Panc1 (cell line): ENCODE measurements around the gene PAIP1. TPM values are rescaled to one million over a fixed set of nuclear protein-coding genes. Genes with fewer than 3 reads are reported as not detected.

ENCODE experiments used
- ATAC-seq: fragments of 200-7000 bp; cut with Tn5 transposase; 2 replicates; pipeline ENCODE4 v1.9.1; 2020; ENCODE audit warnings: mild to moderate bottlenecking, moderate library complexity
- BruUV-seq: library from RNA; stranded (reverse); fragments of 400-500 nt; replicated peaks from 2 replicates; lab custom pipeline; 2021; lab: Mats Ljungman, UMichigan
- CTCF ChIA-PET: fragments of 300-600 bp; sonication (Branson Sonifier 250); formaldehyde crosslinking; loops from one replicate; lab custom pipeline; 2022; ENCODE audit warnings: antibody characterized with exemption; lab: Charles Lee
- POLR2A ChIA-PET: fragments of 300-600 bp; sonication (Branson Sonifier 250); formaldehyde crosslinking; loops from one replicate; lab custom pipeline; 2022; ENCODE audit warnings: antibody characterized with exemption; lab: Charles Lee
- DNase-seq: peaks from one replicate; pipeline ENCODE4 v3.0.0-alpha.2; 2010; ENCODE audit warnings: low read depth, low spot score
- H3K27ac ChIP-seq: 2 replicates; pipeline ENCODE4 v1.5.1; 2011; ENCODE audit warnings: mild to moderate bottlenecking, low read length, inconsistent platforms
- H3K27me3 ChIP-seq: fragments of 200-500 bp; sonication (Bioruptor generic); 2 replicates; pipeline ENCODE4 v1.6.0; 2014; ENCODE audit warnings: low read length, inconsistent platforms; ENCODE audit not compliant: control insufficient read depth, insufficient read depth
- H3K36me3 ChIP-seq: fragments of 200-500 bp; sonication (Bioruptor generic); 2 replicates; pipeline ENCODE4 v1.5.1; 2014; ENCODE audit warnings: inconsistent platforms, mild to moderate bottlenecking, low read length, moderate library complexity; ENCODE audit not compliant: control insufficient read depth, insufficient read depth
- H3K4me1 ChIP-seq: 2 replicates; pipeline ENCODE4 v1.5.1; 2011; ENCODE audit warnings: inconsistent platforms, mild to moderate bottlenecking, low read length, moderate library complexity; ENCODE audit not compliant: control insufficient read depth, insufficient read depth
- H3K4me3 ChIP-seq, 2 experiments: 2 replicates each; pipeline ENCODE4 v1.5.1; 2011 to 2012; ENCODE audit warnings: low read depth in 2 of 2, low read length in 2 of 2, mild to moderate bottlenecking in 2 of 2, inconsistent platforms in 1 of 2, moderate library complexity in 1 of 2
- H3K9me3 ChIP-seq: fragments of 200-500 bp; sonication (Bioruptor generic); 2 replicates; pipeline ENCODE4 v1.5.1; 2014; ENCODE audit warnings: low read depth, mild to moderate bottlenecking, inconsistent platforms, low read length, moderate library complexity; ENCODE audit not compliant: control insufficient read depth, insufficient read depth
- POLR2AphosphoS5 ChIP-seq: IDR thresholded peaks from 2 replicates; pipeline ENCODE4 v1.6.1; 2012; ENCODE audit warnings: mild to moderate bottlenecking, low read depth, low read length, moderate library complexity
- SIN3A ChIP-seq: IDR thresholded peaks from 2 replicates; pipeline ENCODE4 v1.6.1; 2012; ENCODE audit warnings: low read depth, mild to moderate bottlenecking, low read length, moderate library complexity, borderline replicate concordance; ENCODE audit not compliant: insufficient read depth
- TCF7L2 ChIP-seq: IDR thresholded peaks from 2 replicates; pipeline ENCODE4 v1.6.1; 2011; ENCODE audit warnings: mild to moderate bottlenecking, low read depth, low read length, inconsistent platforms
- in situ Hi-C: cut with HindIII; loops from 2 replicates; pipeline ENCODE4 v1.10.0; 2016; ENCODE audit warnings: low sequenced_read_pairs, low pct_unique_long_range_greater_than_20kb
- intact Hi-C: fragments of 100-400 bp; cut with micrococcal nuclease; formaldehyde crosslinking; loops from one replicate; pipeline ENCODE4 v1.10.0; 2022; ENCODE audit not compliant: unreplicated experiment
- total RNA-seq: library from RNA; stranded (reverse); gene quantifications from one replicate; pipeline ENCODE4 v1.2.1, GENCODE V29; 2021; ENCODE audit not compliant: unreplicated experiment
- TF ChIP-seq, protein P1 (sequence below), 2 experiments: IDR thresholded peaks; 2 replicates each; pipeline ENCODE4 v1.6.1; 2011 to 2012; ENCODE audit warnings: low read depth in 2 of 2, control low read depth in 1 of 2, low read length in 1 of 2, mild to moderate bottlenecking in 1 of 2, moderate library complexity in 1 of 2; ENCODE audit not compliant: insufficient read depth in 1 of 2
- TF ChIP-seq, protein P2 (sequence below): fragments of 450-650 bp; IDR thresholded peaks from 2 replicates; pipeline ENCODE4 v1.5.1; 2017; ENCODE audit warnings: mild to moderate bottlenecking

The PAIP1 gene
- total RNA-seq, 1 experiment from 2014 or later, result 127 TPM

DNA sequence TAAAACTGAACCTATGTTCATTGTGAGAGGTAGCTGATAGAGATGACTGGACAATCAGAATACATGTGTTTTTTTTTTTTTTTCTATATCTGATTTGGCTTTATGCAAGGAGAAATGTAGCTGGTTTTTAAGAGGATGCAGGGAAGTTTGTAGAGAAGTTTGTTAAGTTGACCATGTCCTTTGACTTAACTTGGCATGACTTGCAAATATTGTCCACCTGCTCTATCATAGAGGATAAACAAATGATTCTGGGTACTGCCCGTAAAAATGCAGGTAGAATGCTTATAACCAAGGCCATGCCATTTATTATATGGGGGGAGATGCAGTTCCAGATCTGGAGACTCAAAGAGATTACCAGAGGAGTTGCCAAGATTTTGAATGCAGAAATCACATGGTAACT is 32.4 kb upstream of the PAIP1 start:
- intact Hi-C loops (no loop called here), in situ Hi-C loops (no loop called here)
- Histone ChIP-seq H3K27ac (no peak overlapping the region), H3K4me1 (no peaks in the 10 kb centered on the region), H3K36me3 (no peaks in the 10 kb centered on the region), H3K4me3 (no peak overlapping the region), H3K27me3 (no peaks in the 10 kb centered on the region), H3K9me3 (no peaks in the 10 kb centered on the region)
- no TSS peak for BruUV-seq
- DNase-seq, result no peak
- ATAC-seq, result no peak
- CTCF ChIA-PET, result interaction anchor here (0.7 kb wide), 1 partner anchor 42 kb away, joined by 5 read pairs; no protein-coding TSS in a partner anchor
- POLR2A ChIA-PET, result no interaction called here
- no peak for TF ChIP-seq POLR2AphosphoS5
- no peak for TF ChIP-seq TCF7L2
- TF ChIP-seq, protein P1, sequence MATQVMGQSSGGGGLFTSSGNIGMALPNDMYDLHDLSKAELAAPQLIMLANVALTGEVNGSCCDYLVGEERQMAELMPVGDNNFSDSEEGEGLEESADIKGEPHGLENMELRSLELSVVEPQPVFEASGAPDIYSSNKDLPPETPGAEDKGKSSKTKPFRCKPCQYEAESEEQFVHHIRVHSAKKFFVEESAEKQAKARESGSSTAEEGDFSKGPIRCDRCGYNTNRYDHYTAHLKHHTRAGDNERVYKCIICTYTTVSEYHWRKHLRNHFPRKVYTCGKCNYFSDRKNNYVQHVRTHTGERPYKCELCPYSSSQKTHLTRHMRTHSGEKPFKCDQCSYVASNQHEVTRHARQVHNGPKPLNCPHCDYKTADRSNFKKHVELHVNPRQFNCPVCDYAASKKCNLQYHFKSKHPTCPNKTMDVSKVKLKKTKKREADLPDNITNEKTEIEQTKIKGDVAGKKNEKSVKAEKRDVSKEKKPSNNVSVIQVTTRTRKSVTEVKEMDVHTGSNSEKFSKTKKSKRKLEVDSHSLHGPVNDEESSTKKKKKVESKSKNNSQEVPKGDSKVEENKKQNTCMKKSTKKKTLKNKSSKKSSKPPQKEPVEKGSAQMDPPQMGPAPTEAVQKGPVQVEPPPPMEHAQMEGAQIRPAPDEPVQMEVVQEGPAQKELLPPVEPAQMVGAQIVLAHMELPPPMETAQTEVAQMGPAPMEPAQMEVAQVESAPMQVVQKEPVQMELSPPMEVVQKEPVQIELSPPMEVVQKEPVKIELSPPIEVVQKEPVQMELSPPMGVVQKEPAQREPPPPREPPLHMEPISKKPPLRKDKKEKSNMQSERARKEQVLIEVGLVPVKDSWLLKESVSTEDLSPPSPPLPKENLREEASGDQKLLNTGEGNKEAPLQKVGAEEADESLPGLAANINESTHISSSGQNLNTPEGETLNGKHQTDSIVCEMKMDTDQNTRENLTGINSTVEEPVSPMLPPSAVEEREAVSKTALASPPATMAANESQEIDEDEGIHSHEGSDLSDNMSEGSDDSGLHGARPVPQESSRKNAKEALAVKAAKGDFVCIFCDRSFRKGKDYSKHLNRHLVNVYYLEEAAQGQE (IDR thresholded peaks at IDR 0.05; ENCODE audit: insufficient read depth in 1 of 2, low read depth in 2 of 2, low read length in 1 of 2), result no peak
- TF ChIP-seq, protein P2, sequence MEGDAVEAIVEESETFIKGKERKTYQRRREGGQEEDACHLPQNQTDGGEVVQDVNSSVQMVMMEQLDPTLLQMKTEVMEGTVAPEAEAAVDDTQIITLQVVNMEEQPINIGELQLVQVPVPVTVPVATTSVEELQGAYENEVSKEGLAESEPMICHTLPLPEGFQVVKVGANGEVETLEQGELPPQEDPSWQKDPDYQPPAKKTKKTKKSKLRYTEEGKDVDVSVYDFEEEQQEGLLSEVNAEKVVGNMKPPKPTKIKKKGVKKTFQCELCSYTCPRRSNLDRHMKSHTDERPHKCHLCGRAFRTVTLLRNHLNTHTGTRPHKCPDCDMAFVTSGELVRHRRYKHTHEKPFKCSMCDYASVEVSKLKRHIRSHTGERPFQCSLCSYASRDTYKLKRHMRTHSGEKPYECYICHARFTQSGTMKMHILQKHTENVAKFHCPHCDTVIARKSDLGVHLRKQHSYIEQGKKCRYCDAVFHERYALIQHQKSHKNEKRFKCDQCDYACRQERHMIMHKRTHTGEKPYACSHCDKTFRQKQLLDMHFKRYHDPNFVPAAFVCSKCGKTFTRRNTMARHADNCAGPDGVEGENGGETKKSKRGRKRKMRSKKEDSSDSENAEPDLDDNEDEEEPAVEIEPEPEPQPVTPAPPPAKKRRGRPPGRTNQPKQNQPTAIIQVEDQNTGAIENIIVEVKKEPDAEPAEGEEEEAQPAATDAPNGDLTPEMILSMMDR, result no peak
- no peak for TF ChIP-seq SIN3A

DNA sequence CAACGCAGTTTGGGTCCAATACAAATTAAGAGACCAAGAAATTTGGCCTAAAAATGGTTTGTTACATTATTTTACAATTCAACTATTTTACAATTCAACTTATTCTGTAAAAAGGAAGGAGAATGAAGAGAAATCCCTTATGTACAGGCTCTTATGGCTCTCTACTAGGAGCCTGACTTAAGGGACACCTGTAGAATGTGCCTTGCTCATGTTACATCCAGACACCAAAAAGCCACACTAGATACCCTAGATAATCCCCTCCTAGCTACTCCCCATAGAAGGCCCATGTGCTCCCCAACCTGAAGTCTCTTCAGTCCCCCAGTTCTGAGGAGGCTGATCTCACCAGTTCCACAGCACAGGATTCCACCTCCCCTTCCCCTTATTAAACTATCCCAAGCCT is 32.0 kb upstream of the PAIP1 start:
- ATAC-seq (no peak), DNase-seq (no peak)
- Histone ChIP-seq H3K4me1 (no peaks in the 10 kb centered on the region), H3K4me3 (no peak overlapping the region), H3K27ac (no peak overlapping the region), H3K27me3 (no peaks in the 10 kb centered on the region), H3K36me3 (no peaks in the 10 kb centered on the region), H3K9me3 (no peaks in the 10 kb centered on the region)
- intact Hi-C loops, result no loop called here
- POLR2A ChIA-PET, result no interaction called here
- no TSS peak for BruUV-seq
- TF ChIP-seq POLR2AphosphoS5 (no peak), SIN3A (no peak), TCF7L2 (no peak)
- TF ChIP-seq, protein P2, result no peak
- TF ChIP-seq, protein P1 (IDR thresholded peaks at IDR 0.05; ENCODE audit: insufficient read depth in 1 of 2, low read depth in 2 of 2, low read length in 1 of 2), result no peak
- in situ Hi-C loops, result no loop called here
- CTCF ChIA-PET, result no interaction called here
